ENCODE data around the gene NDST1. TPM values are rescaled to one million over a fixed set of nuclear protein-coding genes. Genes with fewer than 3 reads are reported as not detected.

Gene NDST1
- total RNA-seq, 2 experiments from 2014 or later: 1.1 to 1.6 TPM

GRCh38 chr5:150534811-150535210 lies 26.9 kb downstream of the NDST1 start:
- POLR2A ChIA-PET: no interaction called here
- H3K27ac Mint-ChIP-seq: no peak overlapping the region
- intact Hi-C loops (cut with DNase I, micrococcal nuclease): no loop called here
- no peaks in the 10 kb centered on the region for H3K4me1 Mint-ChIP-seq (ENCODE audit: low read depth)
- no peaks in the 10 kb centered on the region for H3K27me3 Mint-ChIP-seq
- H3K9me3 ChIP-seq (ENCODE audit: control insufficient read depth in 1 of 2, insufficient read depth in 1 of 2, low read length in 2 of 2): no peaks in the 10 kb centered on the region
- no peaks in the 10 kb centered on the region for H3K36me3 ChIP-seq (ENCODE audit: insufficient read depth, low read length)
- CTCF ChIA-PET: no interaction called here
- no peak overlapping the region for H3K4me3 Mint-ChIP-seq
- H3K36me3 Mint-ChIP-seq (ENCODE audit: low read depth): no peaks in the 10 kb centered on the region
- no peak overlapping the region for H3K4me3 ChIP-seq (ENCODE audit: low read length)
- TF ChIP-seq, protein P1, sequence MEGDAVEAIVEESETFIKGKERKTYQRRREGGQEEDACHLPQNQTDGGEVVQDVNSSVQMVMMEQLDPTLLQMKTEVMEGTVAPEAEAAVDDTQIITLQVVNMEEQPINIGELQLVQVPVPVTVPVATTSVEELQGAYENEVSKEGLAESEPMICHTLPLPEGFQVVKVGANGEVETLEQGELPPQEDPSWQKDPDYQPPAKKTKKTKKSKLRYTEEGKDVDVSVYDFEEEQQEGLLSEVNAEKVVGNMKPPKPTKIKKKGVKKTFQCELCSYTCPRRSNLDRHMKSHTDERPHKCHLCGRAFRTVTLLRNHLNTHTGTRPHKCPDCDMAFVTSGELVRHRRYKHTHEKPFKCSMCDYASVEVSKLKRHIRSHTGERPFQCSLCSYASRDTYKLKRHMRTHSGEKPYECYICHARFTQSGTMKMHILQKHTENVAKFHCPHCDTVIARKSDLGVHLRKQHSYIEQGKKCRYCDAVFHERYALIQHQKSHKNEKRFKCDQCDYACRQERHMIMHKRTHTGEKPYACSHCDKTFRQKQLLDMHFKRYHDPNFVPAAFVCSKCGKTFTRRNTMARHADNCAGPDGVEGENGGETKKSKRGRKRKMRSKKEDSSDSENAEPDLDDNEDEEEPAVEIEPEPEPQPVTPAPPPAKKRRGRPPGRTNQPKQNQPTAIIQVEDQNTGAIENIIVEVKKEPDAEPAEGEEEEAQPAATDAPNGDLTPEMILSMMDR (IDR thresholded peaks at IDR 0.05): no peak
- no peaks in the 10 kb centered on the region for H3K9me3 Mint-ChIP-seq
- H3K27me3 ChIP-seq (ENCODE audit: control insufficient read depth in 1 of 2, insufficient read depth in 2 of 2, low read length in 2 of 2): no peaks in the 10 kb centered on the region
- DNase-seq: no peak
- H3K27ac ChIP-seq (ENCODE audit: low read depth in 1 of 2, low read length in 2 of 2): no peak overlapping the region
- no peaks in the 10 kb centered on the region for H3K4me1 ChIP-seq (ENCODE audit: insufficient read depth, low read length)
- ATAC-seq (ENCODE audit: poor library complexity): no peak

DNA sequence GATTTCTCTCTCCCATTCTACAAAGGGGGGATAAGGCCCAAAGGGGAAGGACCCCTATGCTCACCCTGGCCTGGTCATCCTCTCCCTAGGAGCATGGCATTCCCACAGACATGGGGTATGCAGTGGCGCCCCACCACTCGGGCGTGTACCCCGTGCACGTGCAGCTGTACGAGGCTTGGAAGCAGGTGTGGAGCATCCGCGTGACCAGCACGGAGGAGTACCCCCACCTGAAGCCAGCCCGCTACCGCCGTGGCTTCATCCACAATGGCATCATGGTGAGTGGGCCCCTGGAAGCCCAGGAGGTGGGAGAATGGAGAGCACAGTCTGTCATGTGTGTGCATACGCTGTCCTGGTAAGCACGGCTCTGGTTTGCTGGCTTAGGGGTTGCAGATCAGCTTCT lies 27.7 kb downstream of the NDST1 start:
- no peak overlapping the region for H3K4me3 Mint-ChIP-seq
- ATAC-seq (ENCODE audit: poor library complexity): no peak
- Histone ChIP-seq H3K27me3 (ENCODE audit: control insufficient read depth in 1 of 2, insufficient read depth in 2 of 2, low read length in 2 of 2) (no peaks in the 10 kb centered on the region), H3K9me3 (ENCODE audit: control insufficient read depth in 1 of 2, insufficient read depth in 1 of 2, low read length in 2 of 2) (no peaks in the 10 kb centered on the region), H3K36me3 (ENCODE audit: insufficient read depth, low read length) (no peaks in the 10 kb centered on the region), H3K27ac (ENCODE audit: low read depth in 1 of 2, low read length in 2 of 2) (no peak overlapping the region), H3K4me1 (ENCODE audit: insufficient read depth, low read length) (no peaks in the 10 kb centered on the region), H3K4me3 (ENCODE audit: low read length) (no peak overlapping the region)
- H3K4me1 Mint-ChIP-seq (ENCODE audit: low read depth): no peaks in the 10 kb centered on the region
- no peaks in the 10 kb centered on the region for H3K9me3 Mint-ChIP-seq
- H3K36me3 Mint-ChIP-seq (ENCODE audit: low read depth): no peaks in the 10 kb centered on the region
- TF ChIP-seq, protein P1 (IDR thresholded peaks at IDR 0.05): no peak
- H3K27ac Mint-ChIP-seq: no peak overlapping the region
- no peaks in the 10 kb centered on the region for H3K27me3 Mint-ChIP-seq
- POLR2A ChIA-PET: no interaction called here
- CTCF ChIA-PET: no interaction called here
- intact Hi-C loops (cut with DNase I, micrococcal nuclease): no loop called here
- DNase-seq: no peak

- no peaks in the 10 kb centered on the region for H3K9me3 Mint-ChIP-seq
- Histone ChIP-seq H3K27ac (ENCODE audit: low read depth in 1 of 2, low read length in 2 of 2) (no peak overlapping the region), H3K9me3 (ENCODE audit: control insufficient read depth in 1 of 2, insufficient read depth in 1 of 2, low read length in 2 of 2) (no peaks in the 10 kb centered on the region), H3K4me3 (ENCODE audit: low read length) (no peak overlapping the region), H3K36me3 (ENCODE audit: insufficient read depth, low read length) (no peaks in the 10 kb centered on the region), H3K27me3 (ENCODE audit: control insufficient read depth in 1 of 2, insufficient read depth in 2 of 2, low read length in 2 of 2) (no peaks in the 10 kb centered on the region), H3K4me1 (ENCODE audit: insufficient read depth, low read length) (no peaks in the 10 kb centered on the region)
- intact Hi-C loops (cut with DNase I, micrococcal nuclease): no loop called here
- ATAC-seq (ENCODE audit: poor library complexity) (no peak), DNase-seq (no peak)
- H3K27ac Mint-ChIP-seq: no peak overlapping the region
- ChIA-PET POLR2A (no interaction called here), CTCF (no interaction called here)
- no peaks in the 10 kb centered on the region for H3K4me1 Mint-ChIP-seq (ENCODE audit: low read depth)
- H3K4me3 Mint-ChIP-seq: no peak overlapping the region
- TF ChIP-seq, protein P1 (IDR thresholded peaks at IDR 0.05): no peak
- no peaks in the 10 kb centered on the region for H3K27me3 Mint-ChIP-seq
- H3K36me3 Mint-ChIP-seq (ENCODE audit: low read depth): no peaks in the 10 kb centered on the region
Measured at GRCh38 chr5:150538007-150538917, 30.3 kb downstream of the NDST1 start.

Data from CD4-positive, alpha-beta T cell (primary cell).